Stimulated activated CD4-positive, alpha-beta T cell treated with anti-CD3 and anti-CD28 coated beads, Interleukin-1b, Interleukin-23, amount 100 ng/mL, for 24 hours (primary cell): ENCODE measurements around the gene NOP53.
"Not testable (repeated sequence)": the region's sequence is repeated elsewhere in the genome, so short reads cannot be mapped to it uniquely, and the experiment has no call there.

Source experiments
- DNase-seq, 4 experiments: peaks; one replicate each; pipeline ENCODE4 v3.0.0-alpha.2; 2020; ENCODE audit warnings: low read depth in 4 of 4, low spot score in 1 of 4

NOP53 gene

GRCh38 chr19:47752440-47753211 is 7.3 kb downstream of the NOP53 start:
- no peak for DNase-seq

- no peak for DNase-seq
Observed at GRCh38 chr19:47754206-47755064, 9.1 kb downstream of the NOP53 start.

- DNase-seq: no peak
Observed at GRCh38 chr19:47755065-47755761, 9.9 kb downstream of the NOP53 start.

- DNase-seq: no peak
Observed at GRCh38 chr19:47755762-47756626, 10.6 kb downstream of the NOP53 start.

GRCh38 chr19:47756627-47756929 is 11.2 kb downstream of the NOP53 start:
- no peak for DNase-seq

GRCh38 chr19:47756953-47757608 is 11.7 kb downstream of the NOP53 start:
- DNase-seq: no peak

- DNase-seq: no peak
Observed at GRCh38 chr19:47757617-47758442, 12.5 kb downstream of the NOP53 start.

GRCh38 chr19:47758443-47758804 is 13.1 kb downstream of the NOP53 start:
- DNase-seq: no peak

- no peak for DNase-seq
Observed at GRCh38 chr19:47760632-47760999, 15.3 kb downstream of the NOP53 start.

GRCh38 chr19:47761566-47761965 is 16.2 kb downstream of the NOP53 start:
- DNase-seq: no peak

- no peak for DNase-seq
Observed at GRCh38 chr19:47762151-47762550, 16.8 kb downstream of the NOP53 start.

- DNase-seq: no peak
Observed at GRCh38 chr19:47762615-47763308, 17.4 kb downstream of the NOP53 start.

GRCh38 chr19:47764705-47765104 is 19.4 kb downstream of the NOP53 start:
- DNase-seq: not testable (repeated sequence)

GRCh38 chr19:47765523-47766358 is 20.4 kb downstream of the NOP53 start:
- no peak for DNase-seq

GRCh38 chr19:47766359-47766620 is 20.9 kb downstream of the NOP53 start:
- DNase-seq: no peak

GRCh38 chr19:47766670-47767069 is 21.3 kb downstream of the NOP53 start:
- no peak for DNase-seq

- DNase-seq: no peak
Observed at GRCh38 chr19:47767349-47767748, 22.0 kb downstream of the NOP53 start.

- no peak for DNase-seq
Observed at GRCh38 chr19:47768604-47769003, 23.3 kb downstream of the NOP53 start.
